Smooth muscle cell (in vitro differentiated cells): ENCODE measurements around the gene MOSPD3. TPM values are rescaled to one million over a fixed set of nuclear protein-coding genes. Genes with fewer than 3 reads are reported as not detected.

Source experiments
- DNase-seq: peaks from one replicate; lab custom pipeline; 2025; ENCODE audit not compliant: unreplicated experiment; lab: John Stamatoyannopoulos, UW
- H2AFZ ChIP-seq: fragments of 200-600 bp; sonication (generic); 2 replicates; pipeline ENCODE4 v1.6.0; 2016; ENCODE audit warnings: antibody characterized with exemption, low read depth, mild to moderate bottlenecking
- H3F3A ChIP-seq: fragments of 200-600 bp; sonication (generic); 2 replicates; pipeline ENCODE4 v1.6.0; 2017; ENCODE audit warnings: antibody characterized with exemption, low read depth
- H3K27ac ChIP-seq: fragments of 200-600 bp; sonication (generic); 2 replicates; pipeline ENCODE4 v1.5.1; 2016; ENCODE audit warnings: low read depth, mild to moderate bottlenecking
- H3K27me3 ChIP-seq: fragments of 200-600 bp; sonication (generic); 2 replicates; pipeline ENCODE4 v1.6.1; 2016; ENCODE audit warnings: low read depth, mild to moderate bottlenecking
- H3K36me3 ChIP-seq: fragments of 200-600 bp; sonication (generic); 2 replicates; pipeline ENCODE4 v1.5.1; 2016; ENCODE audit warnings: low read depth
- H3K4me1 ChIP-seq: fragments of 200-600 bp; sonication (generic); 2 replicates; pipeline ENCODE4 v1.5.1; 2016; ENCODE audit warnings: low read depth
- H3K4me2 ChIP-seq: fragments of 200-600 bp; sonication (generic); 2 replicates; pipeline ENCODE4 v1.6.0; 2016; ENCODE audit warnings: mild to moderate bottlenecking
- H3K4me3 ChIP-seq: fragments of 200-600 bp; sonication (generic); 2 replicates; pipeline ENCODE4 v1.5.1; 2016; ENCODE audit warnings: mild to moderate bottlenecking
- H3K79me2 ChIP-seq: fragments of 200-600 bp; sonication (generic); 2 replicates; pipeline ENCODE4 v1.6.0; 2016; ENCODE audit warnings: low read depth, mild to moderate bottlenecking
- H3K9ac ChIP-seq: fragments of 200-600 bp; sonication (generic); 2 replicates; pipeline ENCODE4 v1.6.0; 2016; ENCODE audit warnings: low read depth
- H3K9me3 ChIP-seq: fragments of 200-600 bp; sonication (generic); replicated peaks from 2 replicates; pipeline ENCODE4 v1.5.1; 2016; ENCODE audit warnings: low read depth
- H4K20me1 ChIP-seq: fragments of 200-600 bp; sonication (generic); 2 replicates; pipeline ENCODE4 v1.6.0; 2016; ENCODE audit warnings: low read depth
- CTCF ChIP-seq: fragments of 200-600 bp; sonication (generic); IDR thresholded peaks from 2 replicates; pipeline ENCODE4 v1.5.1; 2017; ENCODE audit warnings: borderline replicate concordance, mild to moderate bottlenecking, antibody characterized with exemption; ENCODE audit not compliant: insufficient read depth, poor library complexity, severe bottlenecking
- WGBS: methylation state at CpG from one replicate; pipeline ENCODE4 v1.1.7; 2016; ENCODE audit warnings: low lambda C conversion rate; 5-methylcytosine and 5-hydroxymethylcytosine counted together
- polyA plus RNA-seq: library from polyadenylated mRNA; unstranded; fragments of >200 nt; fragmentation: Nextera tagmentation; extraction: Ambion mirVana; gene quantifications from 2 replicates; pipeline ENCODE4 v1.2.1, GENCODE V29; 2016
- total RNA-seq: library from RNA; depleted of rRNA; stranded (reverse); fragments of >200 nt; gene quantifications from 2 replicates; pipeline ENCODE4 v1.2.3, GENCODE V29; 2014

MOSPD3 gene
- total and polyA plus RNA-seq, 2 experiments from 2014 or later, result 10.5 to 47.8 TPM

GRCh38 chr7:100571829-100572116, 40.6 kb upstream of the MOSPD3 start:
- no peaks in the 10 kb centered on the region for H3K79me2 ChIP-seq
- TF ChIP-seq CTCF, result no peak
- H4K20me1 ChIP-seq, result no peaks in the 10 kb centered on the region
- peaks cover 11% of the 10 kb centered on the region for H3K4me1 ChIP-seq
- H3F3A ChIP-seq, result no peaks in the 10 kb centered on the region
- H3K9ac ChIP-seq, result no peak overlapping the region
- no peaks in the 10 kb centered on the region for H3K9me3 ChIP-seq
- no peak overlapping the region for H2AFZ ChIP-seq
- H3K27me3 ChIP-seq, result peaks cover 7% of the 10 kb centered on the region
- no peak for DNase-seq
- H3K4me2 ChIP-seq, result no peak overlapping the region
- H3K27ac ChIP-seq, result no peak overlapping the region
- no peaks in the 10 kb centered on the region for H3K36me3 ChIP-seq
- no peak overlapping the region for H3K4me3 ChIP-seq
- 100% methylated on average over 2 of the region's 2 CpGs for WGBS

GRCh38 chr7:100572281-100572948, 39.9 kb upstream of the MOSPD3 start:
- Histone ChIP-seq H3K36me3 (no peaks in the 10 kb centered on the region), H3K79me2 (no peaks in the 10 kb centered on the region), H3K9ac (no peak overlapping the region), H2AFZ (no peak overlapping the region), H3K27ac (no peak overlapping the region), H3K4me3 (no peak overlapping the region), H4K20me1 (no peaks in the 10 kb centered on the region), H3K4me2 (no peak overlapping the region), H3K4me1 (peaks cover 11% of the 10 kb centered on the region), H3K9me3 (no peaks in the 10 kb centered on the region), H3F3A (no peaks in the 10 kb centered on the region), H3K27me3 (peaks cover 7% of the 10 kb centered on the region)
- DNase-seq, result no peak
- 89% methylated on average over 20 of the region's 20 CpGs for WGBS
- no peak for TF ChIP-seq CTCF

- no peak for TF ChIP-seq CTCF
- Histone ChIP-seq H4K20me1 (no peaks in the 10 kb centered on the region), H3K36me3 (no peaks in the 10 kb centered on the region), H3K27ac (no peak overlapping the region), H3K9ac (no peak overlapping the region), H3K79me2 (no peaks in the 10 kb centered on the region), H3K27me3 (peaks cover 7% of the 10 kb centered on the region), H3K4me1 (peaks cover 11% of the 10 kb centered on the region), H3F3A (no peaks in the 10 kb centered on the region), H3K4me3 (no peak overlapping the region), H3K4me2 (no peak overlapping the region), H3K9me3 (no peaks in the 10 kb centered on the region), H2AFZ (no peak overlapping the region)
- DNase-seq, result no peak
- WGBS, result 97% methylated on average over 26 of the region's 30 CpGs
These were observed 39.2 kb upstream of the MOSPD3 start for GRCh38 chr7:100572949-100573675.
